Activated CD4-positive, alpha-beta memory T cell treated with anti-CD3 and anti-CD28 coated beads, Interleukin-2, amount 10 ng/mL, durations not matched to agents 7 days and 5 days (primary cell): ENCODE data around the gene SNU13. TPM values are rescaled to one million over a fixed set of nuclear protein-coding genes. Genes with fewer than 3 reads are reported as not detected.
"Not testable (repeated sequence)": the region's sequence is repeated elsewhere in the genome, so short reads cannot be mapped to it uniquely, and the experiment has no call there.

ENCODE experiments used
- CTCF ChIA-PET: fragments of 350-600 bp; sonication (Branson Sonifier 250); formaldehyde crosslinking; loops from one replicate; lab custom pipeline; 2021; ENCODE audit warnings: antibody characterized with exemption, inconsistent platforms; lab: Charles Lee
- POLR2A ChIA-PET: fragments of 350-600 bp; sonication (Branson Sonifier 250); formaldehyde crosslinking; loops from one replicate; lab custom pipeline; 2021; ENCODE audit warnings: antibody characterized with exemption; lab: Charles Lee
- DNase-seq: peaks from one replicate; pipeline ENCODE4 v3.0.0-alpha.2; 2020
- H3K27ac Mint-ChIP-seq: one replicate; pipeline ENCODE4 v1.8.0; 2021; ENCODE audit warnings: mild to moderate bottlenecking, mixed read lengths
- H3K27me3 Mint-ChIP-seq: one replicate; pipeline ENCODE4 v1.8.0; 2021; ENCODE audit warnings: mixed read lengths
- H3K36me3 Mint-ChIP-seq: one replicate; pipeline ENCODE4 v1.8.0; 2021; ENCODE audit warnings: low read depth, mixed read lengths
- H3K4me1 Mint-ChIP-seq: one replicate; pipeline ENCODE4 v1.8.0; 2021; ENCODE audit warnings: mixed read lengths
- H3K4me3 Mint-ChIP-seq: one replicate; pipeline ENCODE4 v1.8.0; 2021; ENCODE audit warnings: mild to moderate bottlenecking, mixed read lengths
- H3K9me3 Mint-ChIP-seq: one replicate; pipeline ENCODE4 v1.8.0; 2021; ENCODE audit warnings: mixed read lengths
- total RNA-seq, 2 experiments: library from RNA; stranded (reverse); gene quantifications; one replicate each; pipeline ENCODE4 v1.2.3, GENCODE V29; 2021

Gene SNU13
- total RNA-seq, 2 experiments from 2014 or later: 166 to 176 TPM

DNA sequence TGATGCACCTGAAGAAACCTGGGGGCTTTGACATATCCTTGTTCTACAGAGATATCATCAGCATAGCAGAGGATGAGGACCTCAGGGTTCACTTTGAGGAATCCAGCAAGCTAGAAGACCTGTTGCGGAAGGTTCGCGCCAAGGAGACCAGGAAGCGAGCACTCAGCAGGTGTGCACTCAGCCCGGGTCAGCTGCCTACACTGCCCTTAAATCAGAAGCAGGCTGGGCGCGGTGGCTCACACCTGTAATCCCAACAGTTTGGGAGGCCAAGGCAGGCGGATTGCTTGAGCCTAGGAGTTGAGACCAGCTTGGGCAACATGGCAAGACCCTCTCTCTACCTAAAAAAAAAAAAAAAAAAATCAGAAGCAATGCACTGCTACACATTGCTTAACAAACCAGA, 51.0 kb downstream of the SNU13 start:
- H3K27me3 Mint-ChIP-seq, H3K4me1 Mint-ChIP-seq, H3K27ac Mint-ChIP-seq, H3K9me3 Mint-ChIP-seq, DNase-seq, H3K4me3 Mint-ChIP-seq: not testable (repeated sequence)
- CTCF ChIA-PET: interaction anchor here (0.6 to 1.0 kb wide), 3 partner anchors 17 to 28 kb away, joined by 3 to 4 read pairs (median 3); partner anchors contain the start of genes DESI1 and XRCC6
- POLR2A ChIA-PET: interaction anchor here (1.7 kb wide), 1 partner anchor 11 kb away, joined by 5 read pairs; no protein-coding TSS in a partner anchor
- H3K36me3 Mint-ChIP-seq: peaks cover 63% of the 10 kb centered on the region

GRCh38 chr22:41636467-41636866, 52.2 kb downstream of the SNU13 start:
- H3K27me3 Mint-ChIP-seq: no peaks in the 10 kb centered on the region
- no peaks in the 10 kb centered on the region for H3K9me3 Mint-ChIP-seq
- H3K27ac Mint-ChIP-seq: no peak overlapping the region
- H3K4me1 Mint-ChIP-seq: no peaks in the 10 kb centered on the region
- no peak for DNase-seq
- H3K4me3 Mint-ChIP-seq: no peak overlapping the region
- ChIA-PET CTCF (no interaction called here), POLR2A (interaction anchor here (1.3 kb wide), 1 partner anchor 168 kb away, joined by 3 read pairs; the partner anchor contains the start of gene PHF5A)
- H3K36me3 Mint-ChIP-seq: peaks cover 60% of the 10 kb centered on the region

DNA sequence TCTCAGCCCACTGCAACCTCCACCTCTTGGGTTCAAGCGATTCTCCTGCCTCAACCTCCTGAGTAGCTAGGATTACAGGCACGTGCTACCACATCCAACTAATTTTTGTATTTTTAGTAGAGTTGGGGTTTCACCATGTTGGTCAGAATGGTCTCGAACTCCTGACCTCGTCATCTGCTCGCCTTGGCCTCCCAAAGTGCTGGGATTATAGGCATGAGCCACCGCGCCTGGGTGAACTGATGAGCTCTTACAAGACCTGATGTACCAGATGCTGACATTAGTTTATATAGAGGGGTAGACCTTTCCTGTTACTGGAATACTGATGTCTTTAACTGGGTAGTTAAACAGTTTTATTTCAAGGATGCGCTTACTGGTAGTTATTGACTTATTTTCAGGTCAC, 54.1 kb downstream of the SNU13 start:
- ChIA-PET POLR2A (interaction anchor here (3.4 kb wide), 1 partner anchor 15 kb away, joined by 22 read pairs; the partner anchor contains the start of genes DESI1 and XRCC6), CTCF (interaction anchor here (1.5 kb wide), 1 partner anchor 32 kb away, joined by 6 read pairs; no protein-coding TSS in a partner anchor)
- not testable (repeated sequence) for DNase-seq, H3K4me3 Mint-ChIP-seq, H3K27ac Mint-ChIP-seq, H3K27me3 Mint-ChIP-seq, H3K9me3 Mint-ChIP-seq, H3K4me1 Mint-ChIP-seq
- H3K36me3 Mint-ChIP-seq: peaks cover 55% of the 10 kb centered on the region

DNA sequence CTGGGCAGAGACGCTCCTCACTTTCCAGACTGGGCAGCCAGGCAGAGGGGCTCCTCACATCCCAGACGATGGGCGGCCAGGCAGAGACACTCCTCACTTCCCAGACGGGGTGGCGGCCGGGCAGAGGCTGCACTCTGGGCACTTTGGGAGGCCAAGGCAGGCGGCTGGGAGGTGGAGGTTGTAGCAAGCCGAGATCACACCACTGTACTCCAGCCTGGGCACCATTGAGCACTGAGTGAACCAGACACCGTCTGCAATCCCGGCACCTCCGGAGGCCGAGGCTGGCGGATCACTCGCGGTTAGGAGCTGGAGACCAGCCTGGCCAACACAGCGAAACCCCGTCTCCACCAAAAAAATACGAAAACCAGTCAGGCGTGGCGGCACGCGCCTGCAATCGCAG, 57.1 kb downstream of the SNU13 start:
- POLR2A ChIA-PET: interaction anchor here (3.4 kb wide), 1 partner anchor 12 kb away, joined by 22 read pairs; the partner anchor contains the start of genes DESI1 and XRCC6
- CTCF ChIA-PET, H3K4me3 Mint-ChIP-seq, H3K27me3 Mint-ChIP-seq, DNase-seq, H3K27ac Mint-ChIP-seq, H3K9me3 Mint-ChIP-seq, H3K4me1 Mint-ChIP-seq: not testable (repeated sequence)
- H3K36me3 Mint-ChIP-seq: peaks cover 68% of the 10 kb centered on the region

DNA sequence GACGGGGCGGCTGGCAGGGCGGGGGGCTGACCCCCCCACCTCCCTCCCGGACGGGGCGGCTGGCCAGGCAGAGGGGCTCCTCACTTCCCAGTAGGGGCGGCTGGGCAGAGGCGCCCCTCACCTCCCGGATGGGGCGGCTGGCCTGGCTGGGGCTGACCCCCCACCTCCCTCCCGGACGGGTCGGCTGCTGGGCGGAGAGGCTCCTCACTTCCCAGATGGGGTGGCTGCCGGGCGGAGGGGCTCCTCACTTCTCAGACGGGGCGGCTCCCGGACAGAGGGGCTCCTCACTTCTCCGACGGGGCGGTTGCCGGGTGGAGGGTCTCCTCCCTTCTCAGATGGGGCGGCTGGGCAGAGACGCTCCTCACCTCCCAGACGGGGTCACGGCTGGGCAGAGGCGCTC, 57.6 kb downstream of the SNU13 start:
- H3K36me3 Mint-ChIP-seq: peaks cover 63% of the 10 kb centered on the region
- DNase-seq, H3K4me1 Mint-ChIP-seq, H3K27me3 Mint-ChIP-seq, POLR2A ChIA-PET, H3K9me3 Mint-ChIP-seq, CTCF ChIA-PET, H3K27ac Mint-ChIP-seq, H3K4me3 Mint-ChIP-seq: not testable (repeated sequence)

- H3K27ac Mint-ChIP-seq: no peak overlapping the region
- ChIA-PET POLR2A (interaction anchor here (1.3 kb wide), 1 partner anchor 48 kb away, joined by 3 read pairs; no protein-coding TSS in a partner anchor), CTCF (no interaction called here)
- no peak for DNase-seq
- H3K4me3 Mint-ChIP-seq: no peak overlapping the region
- H3K27me3 Mint-ChIP-seq: no peaks in the 10 kb centered on the region
- H3K9me3 Mint-ChIP-seq: no peaks in the 10 kb centered on the region
- H3K4me1 Mint-ChIP-seq: peaks cover 19% of the 10 kb centered on the region
- H3K36me3 Mint-ChIP-seq: peaks cover 66% of the 10 kb centered on the region
Measured at GRCh38 chr22:41625577-41625976, 63.1 kb downstream of the SNU13 start.

Other genes with a start within 250 kb of the SNU13 start
- gene TOB2, start 242.1 kb downstream of the SNU13 start, total RNA-seq: 10 to 100 TPM; 38.7 to 41.2 TPM
- 10 to 100 TPM; 43.9 to 55.3 TPM for gene PHF5A, start 220.2 kb downstream of the SNU13 start, total RNA-seq
- gene ACO2, start 219.8 kb downstream of the SNU13 start, total RNA-seq: 10 to 100 TPM; 69.9 to 72.2 TPM
- gene POLR3H, start 144.4 kb downstream of the SNU13 start, total RNA-seq: 10 to 100 TPM; 19.2 to 20.5 TPM
- gene CSDC2, start 127.9 kb downstream of the SNU13 start, total RNA-seq: not detected
- gene PMM1, start 99.0 kb downstream of the SNU13 start, total RNA-seq: 10 to 100 TPM; 44.4 to 46.2 TPM
- gene DESI1, start 67.8 kb downstream of the SNU13 start, total RNA-seq: 10 to 100 TPM; 49.3 to 53.6 TPM
- gene XRCC6, start 67.6 kb downstream of the SNU13 start, total RNA-seq: 100 to 1,000 TPM; 244 to 251 TPM
- 10 to 100 TPM; 75.5 to 79.1 TPM for gene MEI1, start 10.6 kb upstream of the SNU13 start, total RNA-seq
- gene CCDC134, start 111.8 kb upstream of the SNU13 start, total RNA-seq: 10 to 100 TPM; 17.9 to 20.3 TPM
- gene SREBF2, start 144.2 kb upstream of the SNU13 start, total RNA-seq: 100 to 1,000 TPM; 150 to 157 TPM
- not detected for gene SHISA8, start 226.2 kb upstream of the SNU13 start, total RNA-seq
- 1 to 10 TPM; 2.3 to 2.6 TPM for gene TNFRSF13C, start 237.9 kb upstream of the SNU13 start, total RNA-seq